MM.1S (cell line): ENCODE measurements around the gene RPS6KA2.

Experiments used
- EZH2phosphoT487 ChIP-seq: fragments of 300-600 bp; sonication (generic); IDR thresholded peaks from 2 replicates; pipeline ENCODE4 v1.6.1; 2018; ENCODE audit warnings: antibody characterized with exemption, low read length
- TF ChIP-seq, protein P1 (sequence below): fragments of 300-600 bp; sonication (generic); IDR thresholded peaks from 2 replicates; pipeline ENCODE4 v1.5.1; 2016; ENCODE audit warnings: antibody characterized with exemption, low read length, mixed read lengths

DNA sequence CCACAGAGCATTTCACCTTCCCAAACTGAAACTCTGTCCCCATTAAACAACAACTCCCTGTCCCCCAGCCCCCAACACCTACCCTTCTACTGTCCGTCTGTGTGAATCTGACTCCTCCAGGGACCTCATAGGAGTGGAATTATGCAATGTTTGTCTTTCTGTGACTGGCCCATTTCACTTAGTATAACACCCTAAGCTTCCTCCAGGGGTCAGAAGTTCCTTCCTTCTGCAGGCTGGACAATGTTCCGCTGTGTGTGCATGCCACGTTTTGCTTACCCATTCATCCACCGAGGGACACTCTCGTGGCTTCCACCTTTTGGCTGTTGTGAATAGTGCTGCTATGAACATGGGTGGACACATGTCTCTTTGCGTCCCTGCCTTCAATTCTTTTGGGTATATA, 206.7 kb downstream of the RPS6KA2 start:
- TF ChIP-seq, protein P1, sequence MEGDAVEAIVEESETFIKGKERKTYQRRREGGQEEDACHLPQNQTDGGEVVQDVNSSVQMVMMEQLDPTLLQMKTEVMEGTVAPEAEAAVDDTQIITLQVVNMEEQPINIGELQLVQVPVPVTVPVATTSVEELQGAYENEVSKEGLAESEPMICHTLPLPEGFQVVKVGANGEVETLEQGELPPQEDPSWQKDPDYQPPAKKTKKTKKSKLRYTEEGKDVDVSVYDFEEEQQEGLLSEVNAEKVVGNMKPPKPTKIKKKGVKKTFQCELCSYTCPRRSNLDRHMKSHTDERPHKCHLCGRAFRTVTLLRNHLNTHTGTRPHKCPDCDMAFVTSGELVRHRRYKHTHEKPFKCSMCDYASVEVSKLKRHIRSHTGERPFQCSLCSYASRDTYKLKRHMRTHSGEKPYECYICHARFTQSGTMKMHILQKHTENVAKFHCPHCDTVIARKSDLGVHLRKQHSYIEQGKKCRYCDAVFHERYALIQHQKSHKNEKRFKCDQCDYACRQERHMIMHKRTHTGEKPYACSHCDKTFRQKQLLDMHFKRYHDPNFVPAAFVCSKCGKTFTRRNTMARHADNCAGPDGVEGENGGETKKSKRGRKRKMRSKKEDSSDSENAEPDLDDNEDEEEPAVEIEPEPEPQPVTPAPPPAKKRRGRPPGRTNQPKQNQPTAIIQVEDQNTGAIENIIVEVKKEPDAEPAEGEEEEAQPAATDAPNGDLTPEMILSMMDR: no peak
- no peak for TF ChIP-seq EZH2phosphoT487
